Trophoblast cell (in vitro differentiated cells and primary cell): ENCODE results near the gene PARD3B.

ENCODE experiments used
- DNase-seq, 2 donors: peaks; one replicate each; pipeline ENCODE4 v3.0.0-alpha.2; 2016
- H2AFZ ChIP-seq: 2 replicates; pipeline ENCODE4 v1.6.1; 2013; ENCODE audit warnings: low read length, moderate library complexity, mild to moderate bottlenecking; ENCODE audit not compliant: insufficient read depth, poor library complexity
- H2AK5ac ChIP-seq: 2 replicates; pipeline ENCODE4 v1.6.1; 2013; ENCODE audit warnings: mild to moderate bottlenecking, low read length
- H2BK120ac ChIP-seq: 2 replicates; pipeline ENCODE4 v1.6.1; 2013; ENCODE audit warnings: low read length, mild to moderate bottlenecking, moderate library complexity; ENCODE audit not compliant: insufficient read depth, poor library complexity
- H2BK12ac ChIP-seq: 2 replicates; pipeline ENCODE4 v1.6.1; 2013; ENCODE audit warnings: mild to moderate bottlenecking, low read length, moderate library complexity
- H2BK5ac ChIP-seq: 2 replicates; pipeline ENCODE4 v1.6.1; 2013; ENCODE audit warnings: low read length, low read depth, moderate library complexity, mild to moderate bottlenecking; ENCODE audit not compliant: poor library complexity
- H3K14ac ChIP-seq: 2 replicates; pipeline ENCODE4 v1.6.1; 2013; ENCODE audit warnings: mild to moderate bottlenecking, low read length
- H3K18ac ChIP-seq: 2 replicates; pipeline ENCODE4 v1.6.1; 2013; ENCODE audit warnings: mild to moderate bottlenecking, low read length
- H3K23ac ChIP-seq: 2 replicates; pipeline ENCODE4 v1.6.1; 2013; ENCODE audit warnings: low read length
- H3K27ac ChIP-seq: 2 replicates; pipeline ENCODE4 v1.5.1; 2013; ENCODE audit warnings: low read depth, mild to moderate bottlenecking, inconsistent platforms, low read length, moderate library complexity
- H3K27me3 ChIP-seq: 2 replicates; pipeline ENCODE4 v1.6.1; 2013; ENCODE audit warnings: inconsistent platforms, mild to moderate bottlenecking, low read length, moderate library complexity; ENCODE audit not compliant: insufficient read depth
- H3K36me3 ChIP-seq, 2 experiments: 1 replicate in 1 of 2; 2 replicates in 1 of 2; pipeline ENCODE4 v1.6.1; 2013; ENCODE audit warnings: low read length in 2 of 2, mild to moderate bottlenecking in 2 of 2, moderate library complexity in 1 of 2; ENCODE audit not compliant: insufficient read depth in 2 of 2, control insufficient read depth in 1 of 2
- H3K4ac ChIP-seq: 2 replicates; pipeline ENCODE4 v1.6.1; 2013; ENCODE audit warnings: low read depth, mild to moderate bottlenecking, low read length, moderate library complexity
- H3K4me1 ChIP-seq, 2 experiments: 1 replicate in 1 of 2; 2 replicates in 1 of 2; pipeline ENCODE4 v1.6.1; 2013; ENCODE audit warnings: low read length in 2 of 2, mild to moderate bottlenecking in 2 of 2, moderate library complexity in 1 of 2; ENCODE audit not compliant: insufficient read depth in 2 of 2, control insufficient read depth in 1 of 2
- H3K4me2 ChIP-seq: 2 replicates; pipeline ENCODE4 v1.6.1; 2013; ENCODE audit warnings: inconsistent platforms, mild to moderate bottlenecking, low read length, moderate library complexity
- H3K4me3 ChIP-seq: 2 replicates; pipeline ENCODE4 v1.5.1; 2013; ENCODE audit warnings: mild to moderate bottlenecking, low read depth, low read length, inconsistent platforms
- H3K79me1 ChIP-seq: one replicate; pipeline ENCODE4 v1.6.1; 2013; ENCODE audit warnings: low read length
- H3K79me2 ChIP-seq: 2 replicates; pipeline ENCODE4 v1.6.1; 2013; ENCODE audit warnings: low read length, mild to moderate bottlenecking; ENCODE audit not compliant: control insufficient read depth, insufficient read depth, poor library complexity
- H3K9ac ChIP-seq: 2 replicates; pipeline ENCODE4 v1.6.1; 2013; ENCODE audit warnings: mild to moderate bottlenecking, low read length
- H3K9me3 ChIP-seq: 2 replicates; pipeline ENCODE4 v1.6.1; 2013; ENCODE audit warnings: low read depth, mild to moderate bottlenecking, control low read depth, inconsistent platforms, low read length; ENCODE audit not compliant: insufficient read depth
- H4K12ac ChIP-seq: 2 replicates; pipeline ENCODE4 v1.6.1; 2013; ENCODE audit warnings: low read depth, mild to moderate bottlenecking, low read length, moderate library complexity
- H4K8ac ChIP-seq: 2 replicates; pipeline ENCODE4 v1.6.1; 2013; ENCODE audit warnings: low read depth, mild to moderate bottlenecking, low read length, moderate library complexity
- H4K91ac ChIP-seq: one replicate; pipeline ENCODE4 v1.6.1; 2013; ENCODE audit warnings: low read depth, mild to moderate bottlenecking, low read length, moderate library complexity
- WGBS: extraction: QIAGEN DNeasy Blood & Tissue Kit; methylation state at CpG from one replicate; pipeline ENCODE4 v1.1.7; 2013; ENCODE audit warnings: missing lambda C conversion rate; ENCODE audit not compliant: insufficient read length, insufficient coverage; ENCODE audit errors: extremely low coverage; 5-methylcytosine and 5-hydroxymethylcytosine counted together

PARD3B gene

DNA sequence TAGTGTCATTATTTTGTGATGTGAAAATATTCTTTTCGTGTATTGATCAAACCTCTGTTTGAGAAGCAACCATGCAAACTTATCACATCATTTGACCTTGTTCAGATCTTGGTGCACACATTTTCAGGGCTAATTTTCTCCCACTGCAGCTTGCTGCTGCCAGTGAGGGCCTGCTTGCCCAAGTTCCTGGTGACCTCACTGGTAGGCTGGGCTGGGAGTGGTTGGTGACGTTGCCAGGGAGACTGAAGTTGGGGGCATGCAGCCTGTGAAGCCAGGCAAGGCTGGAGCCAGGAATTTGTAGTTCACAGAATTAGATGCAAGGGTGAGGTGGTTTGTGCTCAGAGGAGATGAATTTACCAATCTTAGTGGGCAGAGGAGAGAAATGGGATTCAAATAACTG is 38.5 kb downstream of the PARD3B start:
- H4K91ac ChIP-seq, result no peak overlapping the region
- WGBS, result no CpG with 5 or more reads among the region's 2 CpGs

DNA sequence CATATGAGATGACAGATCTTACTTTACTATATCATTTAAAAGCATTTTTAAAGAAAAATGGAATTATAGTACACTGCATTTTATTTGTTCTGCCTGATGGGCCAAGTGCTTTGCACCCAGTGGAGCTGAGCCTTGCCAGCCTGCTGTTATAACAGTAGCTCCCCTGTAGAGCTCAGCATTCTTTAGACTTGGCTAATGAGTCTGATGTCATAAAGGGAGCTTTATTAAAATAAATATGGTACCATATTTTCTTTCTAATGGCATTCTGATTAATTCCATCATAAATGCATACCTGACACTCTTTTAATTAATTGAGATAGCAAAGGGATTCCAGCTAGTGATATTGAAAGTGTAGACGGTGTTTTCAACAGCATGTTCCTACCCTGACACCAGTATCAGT is 40.7 kb downstream of the PARD3B start:
- H2AK5ac ChIP-seq, result no peak overlapping the region
- no peak overlapping the region for H3K4me2 ChIP-seq
- H2AFZ ChIP-seq, result no peak overlapping the region
- H3K79me1 ChIP-seq, result no peaks in the 10 kb centered on the region
- H3K27ac ChIP-seq, result no peak overlapping the region
- no peak overlapping the region for H3K23ac ChIP-seq
- H4K12ac ChIP-seq, result no peak overlapping the region
- H3K4ac ChIP-seq, result no peak overlapping the region
- H2BK12ac ChIP-seq, result no peak overlapping the region
- no peaks in the 10 kb centered on the region for H3K27me3 ChIP-seq
- no peak overlapping the region for H3K9ac ChIP-seq
- no peak overlapping the region for H3K4me3 ChIP-seq
- H3K36me3 ChIP-seq, result no peaks in the 10 kb centered on the region
- WGBS, result no CpG with 5 or more reads among the region's 1 CpG
- no peak overlapping the region for H3K18ac ChIP-seq
- H4K91ac ChIP-seq, result no peak overlapping the region
- H2BK5ac ChIP-seq, result no peak overlapping the region
- no peak overlapping the region for H3K14ac ChIP-seq
- H3K9me3 ChIP-seq, result no peaks in the 10 kb centered on the region
- H4K8ac ChIP-seq, result no peak overlapping the region
- H3K79me2 ChIP-seq, result no peaks in the 10 kb centered on the region
- H2BK120ac ChIP-seq, result no peak overlapping the region
- H3K4me1 ChIP-seq, result no peaks in the 10 kb centered on the region
- no peak for DNase-seq

More for the DNA sequence above, 38.5 kb downstream of the PARD3B start:
- H3K4me1 ChIP-seq, result no peaks in the 10 kb centered on the region
- no peak overlapping the region for H2AFZ ChIP-seq
- no peak overlapping the region for H3K9ac ChIP-seq
- no peak overlapping the region for H2AK5ac ChIP-seq
- no peak overlapping the region for H3K4me2 ChIP-seq
- H3K79me2 ChIP-seq, result no peaks in the 10 kb centered on the region
- H4K8ac ChIP-seq, result no peak overlapping the region
- H3K4ac ChIP-seq, result no peak overlapping the region
- no peak overlapping the region for H2BK5ac ChIP-seq
- H3K4me3 ChIP-seq, result no peak overlapping the region
- no peak overlapping the region for H3K14ac ChIP-seq
- no peak overlapping the region for H3K23ac ChIP-seq
- H3K27ac ChIP-seq, result no peak overlapping the region
- H3K79me1 ChIP-seq, result no peaks in the 10 kb centered on the region
- no peak for DNase-seq
- H2BK12ac ChIP-seq, result no peak overlapping the region
- no peak overlapping the region for H2BK120ac ChIP-seq
- no peak overlapping the region for H4K12ac ChIP-seq
- no peaks in the 10 kb centered on the region for H3K27me3 ChIP-seq
- H3K9me3 ChIP-seq, result no peaks in the 10 kb centered on the region
- H3K36me3 ChIP-seq, result no peaks in the 10 kb centered on the region
- H3K18ac ChIP-seq, result no peak overlapping the region

DNA sequence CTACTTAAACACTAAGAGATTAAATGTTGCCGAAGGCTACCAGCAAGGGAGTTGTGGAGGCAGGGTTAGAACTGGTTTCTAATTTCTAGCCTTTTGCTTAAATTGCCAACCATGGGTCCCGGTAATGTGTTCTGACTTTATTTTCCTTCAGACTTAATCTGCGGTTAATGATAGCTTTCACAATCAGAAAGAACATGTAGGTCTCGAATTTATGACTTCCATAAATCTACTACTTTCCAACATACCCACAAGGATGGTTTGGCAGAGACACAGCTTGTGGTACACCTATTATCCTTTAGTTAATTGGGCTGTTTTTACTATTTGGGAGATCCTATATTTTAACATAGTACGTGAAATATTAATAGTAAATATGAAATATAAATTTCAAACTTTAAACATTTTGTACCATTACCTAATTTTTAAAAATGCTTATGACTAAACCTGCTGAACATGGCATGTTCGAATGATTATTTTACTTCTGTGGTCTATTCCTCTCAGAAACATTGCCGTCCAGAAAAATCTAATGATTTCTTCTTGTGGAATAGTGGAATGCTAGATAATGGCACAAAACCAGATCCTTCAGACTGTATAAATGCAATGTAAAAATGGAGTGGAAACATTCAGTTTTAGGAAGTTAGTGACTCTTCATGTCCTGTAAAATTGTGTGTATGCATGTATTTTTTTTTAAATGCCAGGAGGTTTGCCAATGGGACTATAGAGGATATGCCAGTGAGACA is 41.3 kb downstream of the PARD3B start:
- H3K27me3 ChIP-seq, result no peaks in the 10 kb centered on the region
- H3K9ac ChIP-seq, result no peak overlapping the region
- no peaks in the 10 kb centered on the region for H3K79me2 ChIP-seq
- no peak overlapping the region for H2BK12ac ChIP-seq
- H3K4ac ChIP-seq, result no peak overlapping the region
- H4K8ac ChIP-seq, result no peak overlapping the region
- no CpG with 5 or more reads among the region's 7 CpGs for WGBS
- no peak overlapping the region for H2AK5ac ChIP-seq
- H3K27ac ChIP-seq, result no peak overlapping the region
- H2AFZ ChIP-seq, result no peak overlapping the region
- H3K4me3 ChIP-seq, result no peak overlapping the region
- H3K36me3 ChIP-seq, result no peaks in the 10 kb centered on the region
- no peak overlapping the region for H3K18ac ChIP-seq
- no peaks in the 10 kb centered on the region for H3K79me1 ChIP-seq
- H3K23ac ChIP-seq, result no peak overlapping the region
- no peak overlapping the region for H3K14ac ChIP-seq
- no peak overlapping the region for H4K12ac ChIP-seq
- no peak overlapping the region for H3K4me2 ChIP-seq
- no peaks in the 10 kb centered on the region for H3K4me1 ChIP-seq
- no peak for DNase-seq
- no peak overlapping the region for H4K91ac ChIP-seq
- no peak overlapping the region for H2BK120ac ChIP-seq
- H3K9me3 ChIP-seq, result no peaks in the 10 kb centered on the region
- H2BK5ac ChIP-seq, result no peak overlapping the region

DNA sequence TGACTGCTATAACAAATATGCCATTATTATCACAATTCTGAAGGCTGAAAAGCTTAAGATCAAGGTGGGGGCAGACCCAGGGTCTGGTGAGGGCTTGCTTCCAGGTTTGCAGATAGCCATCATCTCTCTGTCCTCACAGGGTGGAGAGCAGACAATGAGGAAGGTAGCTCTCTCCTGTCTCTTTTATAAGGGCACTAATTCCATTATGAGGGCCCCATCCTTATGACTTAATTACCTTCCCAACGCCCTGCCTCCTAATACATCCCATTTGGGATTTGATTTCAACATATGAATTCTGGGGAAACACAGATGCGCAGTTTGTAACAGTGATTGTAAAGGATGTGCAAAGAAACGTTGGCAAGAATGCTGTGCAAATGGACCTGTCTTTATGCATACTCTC is 44.8 kb downstream of the PARD3B start:
- Histone ChIP-seq H2BK12ac (no peak overlapping the region), H2AFZ (no peak overlapping the region), H3K4ac (no peak overlapping the region), H4K12ac (no peak overlapping the region), H4K8ac (no peak overlapping the region), H3K79me2 (no peaks in the 10 kb centered on the region), H3K23ac (no peak overlapping the region), H3K4me2 (no peak overlapping the region), H3K9ac (no peak overlapping the region), H3K4me3 (no peak overlapping the region), H3K36me3 (no peaks in the 10 kb centered on the region), H3K79me1 (no peaks in the 10 kb centered on the region), H3K27me3 (no peaks in the 10 kb centered on the region), H3K9me3 (no peaks in the 10 kb centered on the region), H2BK120ac (no peak overlapping the region), H3K4me1 (no peaks in the 10 kb centered on the region), H3K18ac (no peak overlapping the region), H3K27ac (no peak overlapping the region), H4K91ac (no peak overlapping the region), H2AK5ac (no peak overlapping the region), H2BK5ac (no peak overlapping the region), H3K14ac (no peak overlapping the region)
- WGBS, result no CpG with 5 or more reads among the region's 3 CpGs
- no peak for DNase-seq
